DOHH2 (cell line): ENCODE measurements around the gene ABLIM2.

Experiments used
- H3F3A ChIP-seq: fragments of 200-600 bp; sonication (generic), shearing (Covaris generic); 2 replicates; pipeline ENCODE4 v1.6.0; 2016; ENCODE audit warnings: antibody characterized with exemption, mild to moderate bottlenecking; ENCODE audit not compliant: control insufficient read depth, insufficient read depth
- H3K27ac ChIP-seq: fragments of 200-600 bp; sonication (generic); 2 replicates; pipeline ENCODE4 v1.5.1; 2014; ENCODE audit warnings: low read depth, mild to moderate bottlenecking, low read length, moderate library complexity
- H3K27me3 ChIP-seq: fragments of 200-600 bp; sonication (generic); 2 replicates; pipeline ENCODE4 v1.6.1; 2014; ENCODE audit warnings: mild to moderate bottlenecking, low read length, mixed read lengths; ENCODE audit not compliant: control insufficient read depth
- H3K36me3 ChIP-seq: fragments of 200-600 bp; sonication (generic); 2 replicates; pipeline ENCODE4 v1.6.1; 2014; ENCODE audit warnings: mild to moderate bottlenecking, low read length, moderate library complexity, mixed read lengths; ENCODE audit not compliant: control insufficient read depth
- H3K4me1 ChIP-seq: fragments of 200-600 bp; sonication (generic); 2 replicates; pipeline ENCODE4 v1.6.1; 2014; ENCODE audit warnings: mild to moderate bottlenecking, low read length, mixed read lengths; ENCODE audit not compliant: control insufficient read depth
- H3K4me2 ChIP-seq: fragments of 200-600 bp; sonication (generic); 2 replicates; pipeline ENCODE4 v1.6.0; 2014; ENCODE audit warnings: mild to moderate bottlenecking, low read length, moderate library complexity
- H3K4me3 ChIP-seq: fragments of 200-600 bp; sonication (generic); 2 replicates; pipeline ENCODE4 v1.5.1; 2014; ENCODE audit warnings: mild to moderate bottlenecking, low read length, mixed read lengths
- H3K79me2 ChIP-seq: fragments of 200-600 bp; sonication (generic); 2 replicates; pipeline ENCODE4 v1.6.1; 2014; ENCODE audit warnings: mild to moderate bottlenecking, low read length, mixed read lengths; ENCODE audit not compliant: control insufficient read depth
- H3K9me2 ChIP-seq: fragments of 200-600 bp; sonication (generic); replicated peaks from 2 replicates; pipeline ENCODE4 v1.6.1; 2014; ENCODE audit warnings: mild to moderate bottlenecking, low read length, mixed read lengths; ENCODE audit not compliant: control insufficient read depth
- H3K9me3 ChIP-seq: fragments of 200-600 bp; sonication (generic); 2 replicates; pipeline ENCODE4 v1.6.1; 2014; ENCODE audit warnings: antibody characterized with exemption, low read length, mixed read lengths; ENCODE audit not compliant: control insufficient read depth, insufficient read depth
- H4K20me1 ChIP-seq: fragments of 200-600 bp; sonication (generic); 2 replicates; pipeline ENCODE4 v1.6.0; 2014; ENCODE audit warnings: low read depth, mild to moderate bottlenecking, antibody characterized with exemption, low read length, moderate library complexity; ENCODE audit not compliant: control insufficient read depth, insufficient read depth
- CTCF ChIP-seq: fragments of 200-600 bp; sonication (generic); IDR thresholded peaks from one replicate; pipeline ENCODE4 v1.5.1; 2014; ENCODE audit warnings: antibody characterized with exemption, mild to moderate bottlenecking, low read depth, low read length; ENCODE audit not compliant: poor library complexity, severe bottlenecking
- EZH2phosphoT487 ChIP-seq: fragments of 200-600 bp; sonication (generic); IDR thresholded peaks from 2 replicates; pipeline ENCODE4 v1.6.1; 2017; ENCODE audit warnings: borderline replicate concordance, mild to moderate bottlenecking, antibody characterized with exemption, low read length, moderate library complexity, mixed read lengths

Gene ABLIM2

GRCh38 chr4:8108261-8108660 is 50.4 kb downstream of the ABLIM2 start:
- Histone ChIP-seq H3K4me1 (no peaks in the 10 kb centered on the region), H3K36me3 (no peaks in the 10 kb centered on the region), H3K9me3 (no peaks in the 10 kb centered on the region), H3K79me2 (no peaks in the 10 kb centered on the region), H3K9me2 (no peaks in the 10 kb centered on the region), H4K20me1 (no peaks in the 10 kb centered on the region), H3F3A (no peaks in the 10 kb centered on the region), H3K27me3 (no peaks in the 10 kb centered on the region), H3K27ac (no peak overlapping the region), H3K4me2 (no peak overlapping the region), H3K4me3 (no peak overlapping the region)
- TF ChIP-seq CTCF (no peak), EZH2phosphoT487 (no peak)

GRCh38 chr4:8107146-8107657 is 51.4 kb downstream of the ABLIM2 start:
- Histone ChIP-seq H3K27ac (no peak overlapping the region), H3K9me3 (no peaks in the 10 kb centered on the region), H4K20me1 (no peaks in the 10 kb centered on the region), H3K27me3 (no peaks in the 10 kb centered on the region), H3K4me3 (no peak overlapping the region), H3K9me2 (no peaks in the 10 kb centered on the region), H3K4me2 (no peak overlapping the region), H3K4me1 (no peaks in the 10 kb centered on the region), H3K79me2 (no peaks in the 10 kb centered on the region), H3F3A (no peaks in the 10 kb centered on the region), H3K36me3 (no peaks in the 10 kb centered on the region)
- no peak for TF ChIP-seq EZH2phosphoT487
- TF ChIP-seq CTCF = no peak

GRCh38 chr4:8106451-8107025 is 52.1 kb downstream of the ABLIM2 start:
- Histone ChIP-seq H3K4me2 (no peak overlapping the region), H3F3A (no peaks in the 10 kb centered on the region), H4K20me1 (no peaks in the 10 kb centered on the region), H3K4me1 (no peaks in the 10 kb centered on the region), H3K9me2 (no peaks in the 10 kb centered on the region), H3K9me3 (no peaks in the 10 kb centered on the region), H3K79me2 (no peaks in the 10 kb centered on the region), H3K36me3 (no peaks in the 10 kb centered on the region), H3K27me3 (no peaks in the 10 kb centered on the region), H3K4me3 (no peak overlapping the region), H3K27ac (no peak overlapping the region)
- TF ChIP-seq CTCF = no peak
- TF ChIP-seq EZH2phosphoT487 = no peak
